GM18505 (cell line): ENCODE results near the gene TRIM2.

Experiments
- ATAC-seq: cut with Tn5 transposase; IDR thresholded peaks from one replicate; pipeline ENCODE4 v1.9.1; 2021; ENCODE audit not compliant: unreplicated experiment
- POLR2A ChIP-seq: IDR thresholded peaks from 4 replicates; pipeline ENCODE4 v1.6.1; 2011; ENCODE audit warnings: borderline replicate concordance; ENCODE audit not compliant: insufficient read depth, insufficient read length; ENCODE audit errors: extremely low read depth

Gene TRIM2

DNA sequence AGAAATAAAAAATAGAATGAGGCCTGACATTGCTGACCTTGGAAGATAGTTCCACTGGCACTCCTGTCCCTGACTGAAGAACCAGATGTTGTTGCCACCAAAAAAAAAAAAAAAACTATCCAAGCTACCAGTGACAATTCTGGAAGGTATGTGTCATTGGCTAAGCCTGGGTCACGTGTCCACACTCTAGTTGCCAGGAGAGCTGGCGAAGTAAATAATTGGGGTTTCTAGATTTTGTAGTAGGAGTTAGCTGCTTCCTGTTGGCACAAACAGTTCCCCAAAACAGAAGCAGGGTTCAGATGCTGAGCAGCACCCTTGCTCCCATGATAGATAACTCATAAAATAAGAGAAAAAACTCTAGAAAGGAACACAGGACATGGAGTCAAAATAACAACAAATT is 160.8 kb downstream of the TRIM2 start:
- TF ChIP-seq POLR2A: no peak
- no peak for ATAC-seq

DNA sequence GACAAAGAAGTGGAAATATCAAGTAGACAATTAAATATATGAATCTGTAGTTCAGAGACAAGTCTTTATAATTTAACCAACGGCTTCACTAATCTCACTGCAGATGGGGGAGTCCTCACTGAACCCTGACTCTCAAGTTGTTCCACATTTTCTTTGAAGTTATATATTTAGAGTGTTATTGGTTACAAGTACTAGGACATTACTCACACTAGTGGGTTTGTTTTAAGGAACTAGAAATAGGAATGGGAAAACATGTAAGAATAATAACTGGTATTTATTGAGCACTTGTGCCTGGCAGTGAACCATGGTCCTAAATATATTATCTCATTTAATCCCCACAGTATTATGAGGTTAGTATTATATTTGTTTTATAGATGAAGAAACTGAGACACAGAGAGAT is 162.2 kb downstream of the TRIM2 start:
- ATAC-seq: no peak
- no peak for TF ChIP-seq POLR2A

DNA sequence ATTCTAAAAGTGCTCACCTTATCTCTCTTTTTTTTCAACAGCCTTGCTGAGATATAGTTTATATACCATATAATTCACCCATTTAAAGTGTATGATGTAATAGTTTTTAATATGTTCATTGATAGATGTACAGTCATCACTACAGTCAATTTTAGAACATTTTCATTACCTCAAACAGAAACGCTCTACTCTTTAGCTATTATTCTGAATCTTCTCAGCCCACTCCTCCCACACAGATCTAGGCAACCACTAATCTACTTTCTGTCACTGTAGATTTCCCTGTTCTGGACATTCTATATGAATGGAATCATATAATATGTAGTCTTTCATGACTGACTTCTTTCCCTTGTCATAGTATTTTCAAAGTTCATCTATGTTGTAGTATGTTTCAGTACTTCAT is 162.8 kb downstream of the TRIM2 start:
- no peak for ATAC-seq
- no peak for TF ChIP-seq POLR2A

DNA sequence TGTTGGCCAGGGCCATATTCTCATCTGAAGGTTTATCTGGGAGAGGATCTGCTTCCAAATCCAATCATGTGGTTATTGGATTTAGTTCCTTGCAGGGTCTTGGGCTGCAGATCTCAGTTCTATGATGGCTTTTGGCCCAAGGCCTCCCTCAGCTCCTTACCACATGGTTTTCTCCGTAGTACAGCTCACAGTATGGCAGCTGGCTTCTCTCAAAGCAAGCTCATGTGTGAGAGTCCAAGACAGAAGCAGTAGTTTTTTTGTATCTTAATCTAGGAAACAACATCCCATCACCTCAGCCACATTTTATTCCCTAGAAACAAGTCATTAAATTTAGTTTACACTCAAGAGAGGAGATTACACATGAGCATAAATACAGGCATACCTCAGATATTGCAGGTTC is 164.8 kb downstream of the TRIM2 start:
- TF ChIP-seq POLR2A: no peak

DNA sequence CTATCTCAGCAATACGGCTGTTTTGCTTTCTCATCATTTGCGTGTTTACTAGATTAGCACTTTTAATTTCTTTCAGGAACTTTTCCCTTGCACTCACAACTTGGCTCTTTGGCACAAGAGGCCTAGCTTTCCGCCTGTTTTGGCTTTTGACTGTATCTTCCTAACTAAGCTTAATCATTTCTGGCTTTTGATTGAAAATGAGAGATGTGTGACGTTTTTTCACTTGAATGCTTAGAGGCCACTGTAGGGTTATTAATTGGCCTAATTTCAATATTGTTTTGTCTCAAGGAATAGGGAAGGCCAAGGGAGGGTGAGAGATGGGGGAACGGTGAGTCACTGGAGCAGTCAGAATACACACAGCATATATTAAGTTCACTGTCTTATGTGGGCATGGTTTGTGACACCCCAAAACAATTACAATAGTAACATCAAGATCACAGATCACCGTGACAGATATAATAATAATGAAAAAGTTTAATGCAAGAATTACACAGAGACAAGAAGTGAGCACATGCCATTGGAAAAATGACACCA is 167.5 kb downstream of the TRIM2 start:
- no peak for TF ChIP-seq POLR2A
- ATAC-seq: no peak

More for the DNA sequence above, 164.8 kb downstream of the TRIM2 start:
- no peak for ATAC-seq

DNA sequence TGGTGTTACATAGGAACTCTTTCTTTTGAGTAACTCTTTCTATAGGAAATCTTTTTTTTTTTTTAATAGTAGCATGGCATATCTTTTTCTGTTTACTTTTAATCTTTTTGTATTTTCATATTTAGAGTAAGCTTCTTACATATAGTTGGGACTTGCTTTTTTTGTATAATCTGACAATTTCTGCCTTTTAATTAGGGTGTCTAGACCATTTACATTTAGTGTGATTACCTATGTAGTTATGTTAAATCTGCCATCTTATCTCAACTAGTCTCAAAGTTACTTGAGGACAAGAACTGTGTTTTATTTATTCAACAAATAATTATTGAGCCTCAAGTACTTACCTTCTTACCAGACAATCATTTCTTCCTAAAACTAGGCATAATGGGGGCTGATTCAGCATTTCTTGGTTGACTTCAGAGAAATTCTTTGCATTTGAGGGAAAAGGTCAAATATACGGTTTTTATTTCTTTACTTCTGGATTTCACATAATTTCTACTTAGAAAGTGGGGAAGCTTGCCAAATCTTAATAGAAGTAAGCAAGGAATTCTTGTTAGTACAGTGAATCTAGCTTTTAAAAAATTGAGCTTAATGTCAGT is 168.8 kb downstream of the TRIM2 start:
- no peak for TF ChIP-seq POLR2A
- ATAC-seq: no peak

DNA sequence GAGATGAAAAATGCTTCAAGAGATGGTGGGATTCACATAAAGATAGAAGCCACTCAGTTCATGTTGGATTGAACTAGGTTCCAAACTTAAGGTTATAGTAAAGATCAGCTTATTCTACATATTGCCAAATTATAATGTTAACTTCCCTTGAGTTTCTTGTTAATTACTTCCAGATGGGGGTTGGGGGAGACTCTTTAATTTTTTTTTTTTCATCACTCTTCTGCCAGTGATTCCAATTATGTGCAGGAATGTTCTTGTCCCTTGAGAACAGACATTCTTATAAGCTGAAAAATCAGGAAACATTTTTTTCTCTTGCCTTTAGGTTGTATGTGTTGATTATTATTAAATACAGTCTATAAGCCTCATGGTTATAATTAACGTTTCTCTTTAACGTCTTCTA is 170.2 kb downstream of the TRIM2 start:
- TF ChIP-seq POLR2A: no peak
- ATAC-seq: no peak

DNA sequence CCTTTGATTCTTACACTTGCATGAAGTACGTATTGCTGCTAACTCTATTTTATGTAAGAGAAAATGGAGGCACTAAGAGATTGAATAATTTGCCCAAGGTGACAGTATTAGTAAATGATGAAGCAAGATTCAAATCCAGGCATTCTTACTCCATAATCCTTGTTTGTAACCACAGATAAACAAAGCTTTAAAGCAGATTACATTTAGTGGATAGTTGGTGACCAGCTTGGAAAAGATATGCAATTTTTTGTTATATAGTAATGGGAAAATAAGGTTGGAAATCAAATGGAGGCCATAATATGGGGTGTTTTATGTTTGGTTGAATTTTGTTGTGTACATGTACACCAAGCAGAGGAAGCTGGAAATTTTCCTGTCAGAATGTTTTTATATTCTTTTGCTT is 171.1 kb downstream of the TRIM2 start:
- no peak for TF ChIP-seq POLR2A
- no peak for ATAC-seq

DNA sequence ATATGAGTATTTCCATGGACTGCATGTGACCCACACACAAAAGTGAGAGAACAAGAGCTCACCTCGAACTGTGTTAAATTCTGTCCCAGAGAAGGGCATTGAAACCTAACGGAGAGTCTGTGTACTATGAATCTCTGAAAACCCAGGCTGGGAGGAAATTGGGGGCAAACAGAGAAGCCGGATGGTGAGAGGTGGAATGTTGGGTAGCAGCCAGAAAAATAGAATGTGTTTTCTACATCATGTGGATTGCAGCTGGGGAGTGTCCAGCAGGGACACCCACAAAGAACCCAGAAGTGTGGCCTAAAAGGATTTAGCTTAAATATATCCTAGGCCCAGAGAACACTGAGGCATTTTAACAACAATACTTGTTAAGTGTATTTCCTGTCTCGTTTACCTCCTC is 178.9 kb downstream of the TRIM2 start:
- no peak for TF ChIP-seq POLR2A
- ATAC-seq: no peak

DNA sequence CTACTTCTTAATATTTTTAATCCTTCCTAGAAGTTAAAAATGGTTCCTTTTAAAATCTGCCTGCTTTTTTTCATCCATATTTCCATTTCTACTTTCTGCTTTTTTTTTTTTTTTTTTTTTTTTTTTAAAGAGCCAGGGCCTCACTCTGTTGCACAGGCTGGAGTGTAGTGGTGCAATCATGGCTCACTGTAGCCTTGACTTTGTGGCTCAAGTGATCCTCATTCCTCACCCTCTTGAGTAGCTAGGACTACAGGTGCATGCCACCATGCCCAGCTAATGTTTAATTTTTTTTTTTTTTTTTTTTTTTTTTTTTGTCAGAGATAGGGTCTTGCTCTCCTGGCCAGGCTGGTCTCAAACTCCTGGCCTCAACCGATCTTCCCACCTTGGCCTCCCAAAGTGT is 179.9 kb downstream of the TRIM2 start:
- no peak for TF ChIP-seq POLR2A
- no peak for ATAC-seq

DNA sequence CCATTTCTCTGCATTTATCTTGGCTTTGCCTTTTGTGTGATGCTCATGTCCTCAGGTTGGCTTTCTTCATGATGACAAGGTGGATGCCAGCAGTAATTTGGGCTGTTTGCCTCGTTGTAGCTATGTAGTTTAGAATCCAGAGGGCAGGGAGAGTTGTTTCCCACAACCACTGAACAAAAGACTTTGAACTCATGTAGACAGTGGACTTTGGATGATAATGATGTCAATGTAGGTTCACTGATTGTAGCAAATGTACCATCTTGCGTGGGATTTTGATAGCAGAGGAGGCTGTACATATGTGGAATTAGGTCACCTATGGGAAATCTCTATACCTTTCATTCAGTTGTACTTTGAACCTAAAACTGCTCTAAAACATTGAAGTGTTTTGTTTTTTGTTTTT is 181.5 kb downstream of the TRIM2 start:
- no peak for TF ChIP-seq POLR2A

DNA sequence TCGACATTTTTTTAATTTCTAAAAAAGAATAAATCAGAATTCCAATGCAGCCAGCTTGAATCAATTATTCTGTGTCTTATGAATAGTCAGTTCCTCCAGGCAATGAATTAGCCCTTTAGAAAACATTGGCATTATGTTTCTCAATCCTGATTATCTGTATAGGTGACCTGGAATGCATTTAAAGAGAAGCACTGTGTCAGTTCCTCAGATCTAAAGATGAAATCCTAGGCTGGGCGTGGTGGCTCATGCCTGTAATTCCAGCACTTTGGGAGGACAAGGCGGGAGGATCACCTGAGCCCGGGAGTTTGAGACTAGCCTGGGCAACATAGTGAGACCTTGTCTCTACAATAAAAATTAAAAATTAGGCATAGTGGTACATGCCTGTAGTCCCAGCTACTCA is 183.7 kb downstream of the TRIM2 start:
- ATAC-seq: no peak

More for the DNA sequence above, 181.5 kb downstream of the TRIM2 start:
- ATAC-seq: no peak

More for the DNA sequence above, 183.7 kb downstream of the TRIM2 start:
- no peak for TF ChIP-seq POLR2A
